ENCODE results near the gene AIFM1. TPM values are rescaled to one million over a fixed set of nuclear protein-coding genes. Genes with fewer than 3 reads are reported as not detected.

AIFM1 gene
- total and polyA plus RNA-seq, 4 donors = 33.1 to 79.0 (median 66.4) TPM

- no peak for TF ChIP-seq EGR1 (IDR thresholded peaks at IDR 0.05; ENCODE audit: low read depth in 2 of 2)
- no peak for TF ChIP-seq FOXA1 (IDR thresholded peaks at IDR 0.05)
- no peak for TF ChIP-seq FOXA2 (IDR thresholded peaks at IDR 0.05)
Measured at GRCh38 chrX:130147631-130148030, 18.0 kb downstream of the AIFM1 start (continued).

DNA sequence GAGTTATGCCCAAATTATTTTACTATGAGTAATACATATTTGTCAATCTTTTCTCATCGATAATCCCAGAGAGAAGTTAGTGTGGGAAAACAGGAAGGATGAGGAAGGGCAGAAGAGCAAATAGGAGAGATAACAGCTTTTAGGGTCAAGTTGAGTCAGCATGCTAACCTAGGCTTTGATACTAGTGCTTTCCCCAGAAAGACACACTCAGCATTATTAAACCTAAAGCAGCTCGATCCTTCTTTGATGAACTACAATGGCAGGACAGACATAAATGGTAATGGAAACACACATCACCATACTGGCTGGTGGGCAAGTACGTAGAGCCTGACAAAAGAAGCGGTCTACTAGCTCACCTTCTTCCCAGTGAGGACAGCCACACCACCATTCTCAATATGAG is 20.5 kb downstream of the AIFM1 start:
- Histone ChIP-seq H3K9ac (ENCODE audit: low read depth in 1 of 2, low read length in 2 of 2) (no peak overlapping the region), H3K27me3 (ENCODE audit: control insufficient read depth in 4 of 4, insufficient read depth in 4 of 4, low read length in 3 of 4) (peaks cover 0 to 3% (median 0%) of the 10 kb centered on the region in 4 donors), H3K27ac (ENCODE audit: low read depth in 1 of 2, low read length in 2 of 2) (no peak overlapping the region), H3K4me3 (ENCODE audit: low read depth in 1 of 3, low read length in 3 of 3) (no peak overlapping the region), H3K36me3 (ENCODE audit: control insufficient read depth in 4 of 4, insufficient read depth in 3 of 4, low read depth in 1 of 4, low read length in 3 of 4) (peaks cover 2 to 45% (median 24%) of the 10 kb centered on the region in 4 donors), H3K4me1 (ENCODE audit: control insufficient read depth in 4 of 4, insufficient read depth in 4 of 4, low read length in 3 of 4) (no peaks in the 10 kb centered on the region), H3K9me3 (ENCODE audit: control insufficient read depth in 4 of 4, low read length in 3 of 4) (no peaks in the 10 kb centered on the region)
- no peak for DNase-seq (ENCODE audit: low spot score)
- WGBS = 83% methylated on average over 4 of the region's 4 CpGs
- TF ChIP-seq SP1 (IDR thresholded peaks at IDR 0.05) (no peak), RXRA (IDR thresholded peaks at IDR 0.05) (no peak), EGR1 (IDR thresholded peaks at IDR 0.05; ENCODE audit: low read depth in 2 of 2) (no peak), HNF4G (IDR thresholded peaks at IDR 0.05) (no peak), RAD21 (IDR thresholded peaks at IDR 0.05) (no peak), TAF1 (conservative IDR thresholded peaks at IDR 0.05) (no peak), ZBTB33 (IDR thresholded peaks at IDR 0.05) (no peak)

DNA sequence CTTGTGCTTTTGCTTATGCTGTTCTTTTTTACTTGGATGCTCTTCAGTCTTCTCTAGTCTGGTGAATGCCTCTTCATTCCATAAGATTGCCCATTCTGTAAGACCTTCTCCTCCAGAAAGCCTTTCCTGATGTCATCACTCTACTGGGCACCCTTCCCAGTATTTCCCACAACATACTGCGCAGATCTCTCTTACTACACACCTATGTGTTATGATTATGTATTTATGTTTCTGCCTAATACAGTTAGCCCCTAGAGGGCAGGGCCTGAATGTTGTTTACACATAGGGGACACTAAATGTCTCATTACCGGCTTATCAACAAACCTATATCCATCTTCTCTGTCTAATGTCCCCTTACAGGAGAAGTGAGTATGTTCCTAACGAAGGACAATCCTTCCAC is 21.1 kb downstream of the AIFM1 start:
- TF ChIP-seq SP1 (IDR thresholded peaks at IDR 0.05) = no peak
- no peak for TF ChIP-seq FOXA1 (IDR thresholded peaks at IDR 0.05)
- TF ChIP-seq, protein P1, sequence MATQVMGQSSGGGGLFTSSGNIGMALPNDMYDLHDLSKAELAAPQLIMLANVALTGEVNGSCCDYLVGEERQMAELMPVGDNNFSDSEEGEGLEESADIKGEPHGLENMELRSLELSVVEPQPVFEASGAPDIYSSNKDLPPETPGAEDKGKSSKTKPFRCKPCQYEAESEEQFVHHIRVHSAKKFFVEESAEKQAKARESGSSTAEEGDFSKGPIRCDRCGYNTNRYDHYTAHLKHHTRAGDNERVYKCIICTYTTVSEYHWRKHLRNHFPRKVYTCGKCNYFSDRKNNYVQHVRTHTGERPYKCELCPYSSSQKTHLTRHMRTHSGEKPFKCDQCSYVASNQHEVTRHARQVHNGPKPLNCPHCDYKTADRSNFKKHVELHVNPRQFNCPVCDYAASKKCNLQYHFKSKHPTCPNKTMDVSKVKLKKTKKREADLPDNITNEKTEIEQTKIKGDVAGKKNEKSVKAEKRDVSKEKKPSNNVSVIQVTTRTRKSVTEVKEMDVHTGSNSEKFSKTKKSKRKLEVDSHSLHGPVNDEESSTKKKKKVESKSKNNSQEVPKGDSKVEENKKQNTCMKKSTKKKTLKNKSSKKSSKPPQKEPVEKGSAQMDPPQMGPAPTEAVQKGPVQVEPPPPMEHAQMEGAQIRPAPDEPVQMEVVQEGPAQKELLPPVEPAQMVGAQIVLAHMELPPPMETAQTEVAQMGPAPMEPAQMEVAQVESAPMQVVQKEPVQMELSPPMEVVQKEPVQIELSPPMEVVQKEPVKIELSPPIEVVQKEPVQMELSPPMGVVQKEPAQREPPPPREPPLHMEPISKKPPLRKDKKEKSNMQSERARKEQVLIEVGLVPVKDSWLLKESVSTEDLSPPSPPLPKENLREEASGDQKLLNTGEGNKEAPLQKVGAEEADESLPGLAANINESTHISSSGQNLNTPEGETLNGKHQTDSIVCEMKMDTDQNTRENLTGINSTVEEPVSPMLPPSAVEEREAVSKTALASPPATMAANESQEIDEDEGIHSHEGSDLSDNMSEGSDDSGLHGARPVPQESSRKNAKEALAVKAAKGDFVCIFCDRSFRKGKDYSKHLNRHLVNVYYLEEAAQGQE (IDR thresholded peaks at IDR 0.05) = no peak
- no peak for TF ChIP-seq GABPA (IDR thresholded peaks at IDR 0.05 in 1 of 2, conservative IDR thresholded peaks at IDR 0.05 in 1 of 2)
- no peak for TF ChIP-seq HNF4G (IDR thresholded peaks at IDR 0.05)
- TF ChIP-seq ZBTB33 (IDR thresholded peaks at IDR 0.05) = no peak
- no peak for TF ChIP-seq NR2F2 (IDR thresholded peaks at IDR 0.05)
- TF ChIP-seq EGR1 (IDR thresholded peaks at IDR 0.05; ENCODE audit: low read depth in 2 of 2) = no peak
- TF ChIP-seq ATF3 (IDR thresholded peaks at IDR 0.05) = no peak
- TF ChIP-seq, protein P2, sequence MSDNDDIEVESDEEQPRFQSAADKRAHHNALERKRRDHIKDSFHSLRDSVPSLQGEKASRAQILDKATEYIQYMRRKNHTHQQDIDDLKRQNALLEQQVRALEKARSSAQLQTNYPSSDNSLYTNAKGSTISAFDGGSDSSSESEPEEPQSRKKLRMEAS (IDR thresholded peaks at IDR 0.05) = no peak
- no peak for TF ChIP-seq YY1 (IDR thresholded peaks at IDR 0.05)
- no peak for TF ChIP-seq RXRA (IDR thresholded peaks at IDR 0.05)
- TF ChIP-seq TAF1 (conservative IDR thresholded peaks at IDR 0.05) = no peak
- TF ChIP-seq RAD21 (IDR thresholded peaks at IDR 0.05) = no peak
- Histone ChIP-seq H3K27ac (ENCODE audit: low read depth in 1 of 2, low read length in 2 of 2) (no peak overlapping the region), H3K9ac (ENCODE audit: low read depth in 1 of 2, low read length in 2 of 2) (no peak overlapping the region), H3K4me1 (ENCODE audit: control insufficient read depth in 4 of 4, insufficient read depth in 4 of 4, low read length in 3 of 4) (no peaks in the 10 kb centered on the region), H3K4me3 (ENCODE audit: low read depth in 1 of 3, low read length in 3 of 3) (no peak overlapping the region), H3K27me3 (ENCODE audit: control insufficient read depth in 4 of 4, insufficient read depth in 4 of 4, low read length in 3 of 4) (peaks cover 0 to 3% (median 0%) of the 10 kb centered on the region in 4 donors), H3K36me3 (ENCODE audit: control insufficient read depth in 4 of 4, insufficient read depth in 3 of 4, low read depth in 1 of 4, low read length in 3 of 4) (peaks cover 2 to 50% (median 26%) of the 10 kb centered on the region in 4 donors), H3K9me3 (ENCODE audit: control insufficient read depth in 4 of 4, low read length in 3 of 4) (no peaks in the 10 kb centered on the region)
- 88% methylated on average over 3 of the region's 3 CpGs for WGBS
- no peak for DNase-seq (ENCODE audit: low spot score)

Measured in liver (tissue), 9 donors.